Glutamatergic neuron (in vitro differentiated cells): ENCODE results near the gene MCTP2. TPM values are rescaled to one million over a fixed set of nuclear protein-coding genes. Genes with fewer than 3 reads are reported as not detected.

Experiments
- DNase-seq: peaks from one replicate; pipeline ENCODE4 v3.0.0; 2022
- H3K27ac Mint-ChIP-seq: one replicate; pipeline ENCODE4 v1.8.0; 2020; ENCODE audit warnings: mild to moderate bottlenecking, mixed read lengths, inconsistent platforms; ENCODE audit not compliant: unreplicated experiment
- H3K27me3 Mint-ChIP-seq: one replicate; pipeline ENCODE4 v1.8.0; 2020; ENCODE audit warnings: mild to moderate bottlenecking, moderate library complexity, mixed read lengths, inconsistent platforms; ENCODE audit not compliant: unreplicated experiment
- H3K36me3 Mint-ChIP-seq: one replicate; pipeline ENCODE4 v1.8.0; 2020; ENCODE audit warnings: mild to moderate bottlenecking, mixed read lengths, inconsistent platforms; ENCODE audit not compliant: unreplicated experiment
- H3K4me1 Mint-ChIP-seq: one replicate; pipeline ENCODE4 v1.8.0; 2020; ENCODE audit warnings: mild to moderate bottlenecking, low read depth, mixed read lengths, inconsistent platforms; ENCODE audit not compliant: unreplicated experiment
- H3K4me3 Mint-ChIP-seq: one replicate; pipeline ENCODE4 v1.8.0; 2020; ENCODE audit warnings: mild to moderate bottlenecking, mixed read lengths, inconsistent platforms; ENCODE audit not compliant: unreplicated experiment
- H3K9me3 Mint-ChIP-seq: one replicate; pipeline ENCODE4 v1.8.0; 2020; ENCODE audit warnings: mild to moderate bottlenecking, moderate library complexity, mixed read lengths, inconsistent platforms; ENCODE audit not compliant: unreplicated experiment
- CTCF ChIP-seq: fragments of 200-600 bp; sonication (generic); IDR thresholded peaks from one replicate; pipeline ENCODE4 v1.5.0; 2021; ENCODE audit not compliant: partially characterized antibody, unreplicated experiment
- total RNA-seq: library from RNA; stranded (reverse); fragmentation: NEBNext Ultra II Directional; extraction: Animal tissue kit (Norgen Biotek cat#: 25700); gene quantifications from one replicate; pipeline ENCODE4 v1.2.1, GENCODE V29; 2021; ENCODE audit not compliant: unreplicated experiment

Gene MCTP2
- total RNA-seq, 1 donor from 2014 or later: 0.44 TPM

GRCh38 chr15:94305133-94305532 is 73.8 kb downstream of the MCTP2 start:
- H3K4me3 Mint-ChIP-seq: no peak overlapping the region
- no peaks in the 10 kb centered on the region for H3K4me1 Mint-ChIP-seq
- H3K9me3 Mint-ChIP-seq: no peaks in the 10 kb centered on the region
- H3K27me3 Mint-ChIP-seq: no peaks in the 10 kb centered on the region
- DNase-seq: no peak
- peaks cover 4% of the 10 kb centered on the region for H3K36me3 Mint-ChIP-seq
- H3K27ac Mint-ChIP-seq: no peak overlapping the region
- no peak for TF ChIP-seq CTCF

- no peak overlapping the region for H3K4me3 Mint-ChIP-seq
- no peaks in the 10 kb centered on the region for H3K9me3 Mint-ChIP-seq
- no peaks in the 10 kb centered on the region for H3K27me3 Mint-ChIP-seq
- DNase-seq: no peak
- H3K36me3 Mint-ChIP-seq: peaks cover 4% of the 10 kb centered on the region
- no peaks in the 10 kb centered on the region for H3K4me1 Mint-ChIP-seq
- H3K27ac Mint-ChIP-seq: no peak overlapping the region
- no peak for TF ChIP-seq CTCF
Observed at GRCh38 chr15:94306700-94307650, 75.6 kb downstream of the MCTP2 start.

- Mint-ChIP-seq H3K27ac (no peak overlapping the region), H3K27me3 (peaks cover 6% of the 10 kb centered on the region), H3K36me3 (no peaks in the 10 kb centered on the region), H3K9me3 (no peaks in the 10 kb centered on the region), H3K4me3 (no peak overlapping the region), H3K4me1 (no peaks in the 10 kb centered on the region)
- TF ChIP-seq CTCF: no peak
- DNase-seq: no peak
Observed at GRCh38 chr15:94312946-94313345, 81.6 kb downstream of the MCTP2 start.

- TF ChIP-seq CTCF: peak; percentile 17
- DNase-seq: no peak
- Mint-ChIP-seq H3K4me3 (no peak overlapping the region), H3K9me3 (no peaks in the 10 kb centered on the region), H3K27ac (no peak overlapping the region), H3K27me3 (peaks cover 6% of the 10 kb centered on the region), H3K36me3 (no peaks in the 10 kb centered on the region), H3K4me1 (no peaks in the 10 kb centered on the region)
Observed at GRCh38 chr15:94314639-94315038, 83.3 kb downstream of the MCTP2 start.

- Mint-ChIP-seq H3K27me3 (peaks cover 6% of the 10 kb centered on the region), H3K4me1 (no peaks in the 10 kb centered on the region), H3K4me3 (no peak overlapping the region), H3K36me3 (no peaks in the 10 kb centered on the region), H3K27ac (no peak overlapping the region), H3K9me3 (no peaks in the 10 kb centered on the region)
- no peak for DNase-seq
- TF ChIP-seq CTCF: no peak
Observed at GRCh38 chr15:94317211-94317610, 85.8 kb downstream of the MCTP2 start.
